KMS-11 (cell line): Measurements from ENCODE around the gene SCEL.

ENCODE experiments used
- H2AFZ ChIP-seq: fragments of 200-600 bp; sonication (generic); 2 replicates; pipeline ENCODE4 v1.6.1; 2016; ENCODE audit warnings: antibody characterized with exemption, mixed run types, low read depth
- H3K27ac ChIP-seq: fragments of 200-600 bp; sonication (generic); 2 replicates; pipeline ENCODE4 v1.6.1; 2016; ENCODE audit warnings: mild to moderate bottlenecking, mixed run types
- H3K27me3 ChIP-seq: fragments of 200-600 bp; sonication (generic); 2 replicates; pipeline ENCODE4 v1.6.1; 2017; ENCODE audit warnings: mild to moderate bottlenecking, low read depth, mixed run types, moderate library complexity; ENCODE audit not compliant: insufficient read depth
- H3K36me3 ChIP-seq: fragments of 200-600 bp; sonication (generic); 2 replicates; pipeline ENCODE4 v1.6.1; 2017; ENCODE audit warnings: mild to moderate bottlenecking, mixed run types; ENCODE audit not compliant: insufficient read depth
- H3K4me1 ChIP-seq: fragments of 200-600 bp; sonication (generic); 2 replicates; pipeline ENCODE4 v1.6.1; 2016; ENCODE audit warnings: mild to moderate bottlenecking, low read depth, mixed run types; ENCODE audit not compliant: poor library complexity, severe bottlenecking
- H3K4me2 ChIP-seq: fragments of 200-600 bp; sonication (generic); 2 replicates; pipeline ENCODE4 v1.7.0; 2016; ENCODE audit warnings: mild to moderate bottlenecking, mixed run types
- H3K4me3 ChIP-seq: fragments of 200-600 bp; sonication (generic); IDR thresholded peaks from 2 replicates; pipeline ENCODE4 v1.6.1; 2017; ENCODE audit warnings: low read depth, low read length, mixed read lengths; ENCODE audit not compliant: insufficient read depth
- H3K79me2 ChIP-seq: fragments of 200-600 bp; sonication (generic); 2 replicates; pipeline ENCODE4 v1.6.1; 2016; ENCODE audit warnings: low read depth, mixed run types; ENCODE audit not compliant: insufficient read depth
- H3K9ac ChIP-seq: fragments of 200-600 bp; sonication (generic); 2 replicates; pipeline ENCODE4 v1.6.1; 2016; ENCODE audit warnings: mild to moderate bottlenecking, mixed run types
- H4K20me1 ChIP-seq: fragments of 200-600 bp; sonication (generic); 2 replicates; pipeline ENCODE4 v1.6.1; 2016; ENCODE audit warnings: mild to moderate bottlenecking, mixed run types; ENCODE audit not compliant: insufficient read depth
- CTCF ChIP-seq: fragments of 200-600 bp; sonication (generic); conservative IDR thresholded peaks from 2 replicates; pipeline ENCODE4 v1.6.1; 2017; ENCODE audit warnings: low read depth, mild to moderate bottlenecking, antibody characterized with exemption, low read length, moderate library complexity, mixed read lengths

Gene SCEL

DNA sequence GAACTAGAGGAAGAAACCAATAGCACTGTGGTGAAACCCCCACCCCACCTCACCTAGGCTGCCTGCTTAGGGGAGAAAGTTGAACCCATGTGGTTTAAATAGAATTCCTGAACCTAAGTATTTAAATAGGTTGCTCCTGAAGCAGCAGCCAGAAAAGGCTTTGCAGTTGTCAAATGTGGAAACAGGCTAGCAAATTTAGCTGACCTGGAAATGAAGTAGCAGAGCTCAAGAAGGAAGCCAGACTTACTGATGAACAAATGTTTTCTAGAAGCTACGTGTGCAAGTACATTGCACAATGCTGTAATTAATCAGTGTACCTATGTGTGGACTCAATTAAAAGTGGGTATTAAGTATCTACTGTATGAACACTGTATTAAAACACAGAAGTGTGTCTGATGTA, 61.3 kb downstream of the SCEL start:
- no peak for TF ChIP-seq CTCF
- H3K4me1 ChIP-seq: no peaks in the 10 kb centered on the region
- no peaks in the 10 kb centered on the region for H3K36me3 ChIP-seq
- no peaks in the 10 kb centered on the region for H3K27me3 ChIP-seq
- H3K9ac ChIP-seq: no peak overlapping the region
- no peak overlapping the region for H3K4me3 ChIP-seq
- H3K27ac ChIP-seq: no peak overlapping the region
- no peak overlapping the region for H3K4me2 ChIP-seq
- H2AFZ ChIP-seq: no peak overlapping the region
- no peaks in the 10 kb centered on the region for H4K20me1 ChIP-seq
- no peaks in the 10 kb centered on the region for H3K79me2 ChIP-seq

- no peak overlapping the region for H3K4me2 ChIP-seq
- TF ChIP-seq CTCF: no peak
- no peaks in the 10 kb centered on the region for H3K4me1 ChIP-seq
- H4K20me1 ChIP-seq: no peaks in the 10 kb centered on the region
- no peaks in the 10 kb centered on the region for H3K79me2 ChIP-seq
- H3K4me3 ChIP-seq: no peak overlapping the region
- no peak overlapping the region for H3K27ac ChIP-seq
- H3K27me3 ChIP-seq: no peaks in the 10 kb centered on the region
- H3K36me3 ChIP-seq: no peaks in the 10 kb centered on the region
- H3K9ac ChIP-seq: no peak overlapping the region
- no peak overlapping the region for H2AFZ ChIP-seq
Observed at GRCh38 chr13:77599351-77599750, 63.8 kb downstream of the SCEL start.

- H3K27ac ChIP-seq: no peak overlapping the region
- H3K4me3 ChIP-seq: no peak overlapping the region
- no peak for TF ChIP-seq CTCF
- H3K36me3 ChIP-seq: no peaks in the 10 kb centered on the region
- H3K9ac ChIP-seq: no peak overlapping the region
- no peaks in the 10 kb centered on the region for H4K20me1 ChIP-seq
- H3K4me1 ChIP-seq: no peaks in the 10 kb centered on the region
- H3K4me2 ChIP-seq: no peak overlapping the region
- no peak overlapping the region for H2AFZ ChIP-seq
- no peaks in the 10 kb centered on the region for H3K27me3 ChIP-seq
- H3K79me2 ChIP-seq: no peaks in the 10 kb centered on the region
Observed at GRCh38 chr13:77600701-77601100, 65.2 kb downstream of the SCEL start.

DNA sequence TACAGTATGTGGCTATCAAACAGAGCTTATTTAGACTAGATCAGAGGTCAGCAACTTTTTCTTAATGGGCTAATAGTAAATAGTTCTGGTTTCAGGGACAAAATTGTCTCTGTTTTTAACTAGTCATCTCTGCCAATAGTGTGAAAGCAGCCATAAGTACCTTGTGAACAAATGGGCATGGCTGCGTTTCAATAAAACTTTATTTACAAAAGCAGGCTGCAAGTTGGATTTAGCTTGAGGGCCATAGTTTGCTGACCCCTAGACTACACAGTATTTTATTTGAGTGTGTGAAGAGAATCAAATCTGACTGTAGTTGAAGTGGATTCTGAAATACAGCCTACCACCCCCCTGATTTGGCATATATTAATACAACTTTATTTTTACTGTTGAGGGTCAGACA, 75.6 kb downstream of the SCEL start:
- H4K20me1 ChIP-seq: no peaks in the 10 kb centered on the region
- H3K36me3 ChIP-seq: no peaks in the 10 kb centered on the region
- no peak for TF ChIP-seq CTCF
- no peaks in the 10 kb centered on the region for H3K4me1 ChIP-seq
- no peak overlapping the region for H2AFZ ChIP-seq
- no peak overlapping the region for H3K9ac ChIP-seq
- H3K79me2 ChIP-seq: no peaks in the 10 kb centered on the region
- H3K27ac ChIP-seq: no peak overlapping the region
- no peaks in the 10 kb centered on the region for H3K27me3 ChIP-seq
- no peak overlapping the region for H3K4me3 ChIP-seq
- no peak overlapping the region for H3K4me2 ChIP-seq

- H3K36me3 ChIP-seq: no peaks in the 10 kb centered on the region
- no peaks in the 10 kb centered on the region for H3K4me1 ChIP-seq
- no peak overlapping the region for H3K27ac ChIP-seq
- no peaks in the 10 kb centered on the region for H3K27me3 ChIP-seq
- no peaks in the 10 kb centered on the region for H4K20me1 ChIP-seq
- no peak overlapping the region for H2AFZ ChIP-seq
- TF ChIP-seq CTCF: no peak
- H3K79me2 ChIP-seq: no peaks in the 10 kb centered on the region
- H3K4me3 ChIP-seq: no peak overlapping the region
- H3K9ac ChIP-seq: no peak overlapping the region
- H3K4me2 ChIP-seq: no peak overlapping the region
Observed at GRCh38 chr13:77616027-77616426, 80.5 kb downstream of the SCEL start.
